IMR-90 (cell line): ENCODE measurements around the gene FER. TPM values are rescaled to one million over a fixed set of nuclear protein-coding genes. Genes with fewer than 3 reads are reported as not detected.

Source experiments
- ATAC-seq: fragments of 200-7000 bp; cut with Tn5 transposase; 2 replicates; pipeline ENCODE4 v1.9.1; 2020; ENCODE audit warnings: low read depth, mild to moderate bottlenecking, moderate library complexity
- BruUV-seq: library from RNA; stranded (reverse); fragments of 400-500 nt; replicated peaks from 2 replicates; lab custom pipeline; 2021; lab: Mats Ljungman, UMichigan
- CTCF ChIA-PET: fragments of 300-600 bp; formaldehyde crosslinking; extraction: SDS; loops from one replicate; lab custom pipeline; 2021; ENCODE audit warnings: antibody characterized with exemption; lab: Yijun Ruan, JAX
- POLR2A ChIA-PET: fragments of 300-600 bp; sonication (Branson Sonifier 250); formaldehyde crosslinking; loops from one replicate; lab custom pipeline; 2022; ENCODE audit warnings: antibody characterized with exemption; ENCODE audit not compliant: unreplicated experiment; lab: Charles Lee
- DNase-seq: peaks from one replicate; pipeline ENCODE4 v3.0.0; 2013
- H2AFZ ChIP-seq: replicated peaks from 2 replicates; pipeline ENCODE3; 2013; ENCODE audit warnings: low read length, mild to moderate bottlenecking; ENCODE audit not compliant: poor library complexity
- H2AK5ac ChIP-seq: 2 replicates; pipeline ENCODE4 v1.6.1; 2013; ENCODE audit warnings: low read depth, low read length, inconsistent platforms
- H2AK9ac ChIP-seq: replicated peaks from 2 replicates; pipeline ENCODE3; 2013; ENCODE audit warnings: mild to moderate bottlenecking, low read depth, low read length, moderate library complexity; ENCODE audit not compliant: poor library complexity
- H2BK120ac ChIP-seq: 2 replicates; pipeline ENCODE4 v1.6.1; 2013; ENCODE audit warnings: low read depth, low read length, inconsistent platforms
- H2BK15ac ChIP-seq: 3 replicates; pipeline ENCODE4 v1.6.1; 2013; ENCODE audit warnings: low read depth, low read length, inconsistent platforms
- H2BK20ac ChIP-seq: 2 replicates; pipeline ENCODE4 v1.6.1; 2013; ENCODE audit warnings: low read depth, mild to moderate bottlenecking, inconsistent platforms, low read length, moderate library complexity
- H2BK5ac ChIP-seq: 2 replicates; pipeline ENCODE4 v1.6.1; 2013; ENCODE audit warnings: mild to moderate bottlenecking, low read depth, low read length, inconsistent platforms; ENCODE audit not compliant: poor library complexity, severe bottlenecking
- H3K14ac ChIP-seq: replicated peaks from 2 replicates; pipeline ENCODE4 v1.6.1; 2013; ENCODE audit warnings: low read depth, low read length, inconsistent platforms
- H3K18ac ChIP-seq: 2 replicates; pipeline ENCODE4 v1.6.1; 2013; ENCODE audit warnings: low read depth, low read length, control low read depth
- H3K23ac ChIP-seq: 2 replicates; pipeline ENCODE4 v1.6.1; 2013; ENCODE audit warnings: low read depth, low read length, inconsistent platforms
- H3K27ac ChIP-seq: 2 replicates; pipeline ENCODE4 v1.5.1; 2013; ENCODE audit warnings: mild to moderate bottlenecking, control low read depth, low read length; ENCODE audit not compliant: insufficient read depth
- H3K27me3 ChIP-seq: 2 replicates; pipeline ENCODE4 v1.6.1; 2013; ENCODE audit warnings: low read length; ENCODE audit not compliant: control insufficient read depth, insufficient read depth
- H3K36me3 ChIP-seq: 2 replicates; pipeline ENCODE4 v1.6.1; 2013; ENCODE audit warnings: low read length, mixed read lengths; ENCODE audit not compliant: control insufficient read depth, insufficient read depth
- H3K4ac ChIP-seq: 2 replicates; pipeline ENCODE4 v1.6.1; 2013; ENCODE audit warnings: low read depth, low read length, inconsistent platforms
- H3K4me1 ChIP-seq: 2 replicates; pipeline ENCODE4 v1.6.1; 2013; ENCODE audit warnings: low read length, mixed read lengths; ENCODE audit not compliant: control insufficient read depth, insufficient read depth
- H3K4me2 ChIP-seq: 2 replicates; pipeline ENCODE4 v1.6.1; 2013; ENCODE audit warnings: low read depth, mild to moderate bottlenecking, control low read depth, low read length, moderate library complexity
- H3K4me3 ChIP-seq: 2 replicates; pipeline ENCODE4 v1.5.1; 2013; ENCODE audit warnings: low read depth, mild to moderate bottlenecking, control low read depth, low read length, moderate library complexity; ENCODE audit not compliant: insufficient read depth
- H3K56ac ChIP-seq: 2 replicates; pipeline ENCODE4 v1.6.1; 2013; ENCODE audit warnings: low read length, inconsistent platforms; ENCODE audit not compliant: insufficient read depth; ENCODE audit errors: extremely low read depth
- H3K79me1 ChIP-seq, 2 experiments: 2 replicates each; pipeline ENCODE4 v1.6.1; 2013; ENCODE audit warnings: low read length in 2 of 2, inconsistent platforms in 1 of 2, low read depth in 1 of 2
- H3K9ac ChIP-seq: 2 replicates; pipeline ENCODE4 v1.6.1; 2013; ENCODE audit warnings: low read depth, low read length, control low read depth
- H3K9me1 ChIP-seq: 2 replicates; pipeline ENCODE4 v1.6.1; 2013; ENCODE audit warnings: low read length, inconsistent platforms; ENCODE audit not compliant: insufficient read depth
- H3K9me3 ChIP-seq: 2 replicates; pipeline ENCODE4 v1.6.1; 2013; ENCODE audit warnings: low read length; ENCODE audit not compliant: control insufficient read depth, insufficient read depth
- H4K20me1 ChIP-seq: 2 replicates; pipeline ENCODE4 v1.6.1; 2013; ENCODE audit warnings: low read length, inconsistent platforms; ENCODE audit not compliant: insufficient read depth
- H4K5ac ChIP-seq: 2 replicates; pipeline ENCODE4 v1.6.1; 2013; ENCODE audit warnings: mild to moderate bottlenecking, low read depth, low read length, control low read depth
- H4K8ac ChIP-seq, 2 experiments: 2 replicates each; pipeline ENCODE4 v1.6.1; 2013; ENCODE audit warnings: low read depth in 2 of 2, low read length in 2 of 2, control low read depth in 1 of 2, inconsistent platforms in 1 of 2
- H4K91ac ChIP-seq: 2 replicates; pipeline ENCODE4 v1.6.1; 2013; ENCODE audit warnings: low read depth, low read length, inconsistent platforms; ENCODE audit not compliant: insufficient read depth
- NFE2L2 ChIP-seq: fragments of 150-350 bp; IDR thresholded peaks from 2 replicates; pipeline ENCODE4 v1.6.1; 2016; ENCODE audit warnings: low read depth, mild to moderate bottlenecking, low read length
- WGBS, 2 experiments: methylation state at CpG; one replicate each; pipeline versions ENCODE4 v1.1.5 to v1.1.7; 2013; ENCODE audit warnings: missing lambda C conversion rate in 2 of 2; ENCODE audit not compliant: insufficient read length in 1 of 2; ENCODE audit errors: extremely low coverage in 2 of 2; 5-methylcytosine and 5-hydroxymethylcytosine counted together
- dilution Hi-C: fragments of 300-500 bp; cut with HindIII; formaldehyde crosslinking; loops from one replicate; pipeline ENCODE4 v1.14.3; 2018; ENCODE audit warnings: low sequenced_read_pairs; ENCODE audit not compliant: unreplicated experiment
- in situ Hi-C: fragments of 300-500 bp; cut with MboI; formaldehyde crosslinking; loops from 3 replicates; pipeline ENCODE4 v1.14.3; 2019; ENCODE audit warnings: low sequenced_read_pairs, inconsistent platforms, mixed read lengths
- intact Hi-C: fragments of 100-400 bp; cut with micrococcal nuclease; formaldehyde crosslinking; loops from 2 replicates; pipeline ENCODE4 v1.10.0; 2022
- polyA plus RNA-seq, 3 experiments: library from polyadenylated mRNA; depleted of rRNA; stranded (reverse); fragments of >200 nt; gene quantifications; 2 replicates each; pipeline ENCODE4 v1.2.3, GENCODE V29; 2012; ENCODE audit warnings: low replicate concordance in 1 of 3
- total RNA-seq: library from RNA; depleted of rRNA; stranded (reverse); fragments of >200 nt; gene quantifications from 2 replicates; pipeline ENCODE4 v1.2.3, GENCODE V29; 2012
- TF ChIP-seq, protein P1 (sequence below): fragments of 150-350 bp; IDR thresholded peaks from 2 replicates; pipeline ENCODE4 v1.6.1; 2016; ENCODE audit warnings: low read depth, mild to moderate bottlenecking, low read length, moderate library complexity, borderline replicate concordance

The FER gene
- total and polyA plus RNA-seq, 2 of the 4 experiments (the other 2 are of a cell fraction): 3.5 to 32.4 TPM

DNA sequence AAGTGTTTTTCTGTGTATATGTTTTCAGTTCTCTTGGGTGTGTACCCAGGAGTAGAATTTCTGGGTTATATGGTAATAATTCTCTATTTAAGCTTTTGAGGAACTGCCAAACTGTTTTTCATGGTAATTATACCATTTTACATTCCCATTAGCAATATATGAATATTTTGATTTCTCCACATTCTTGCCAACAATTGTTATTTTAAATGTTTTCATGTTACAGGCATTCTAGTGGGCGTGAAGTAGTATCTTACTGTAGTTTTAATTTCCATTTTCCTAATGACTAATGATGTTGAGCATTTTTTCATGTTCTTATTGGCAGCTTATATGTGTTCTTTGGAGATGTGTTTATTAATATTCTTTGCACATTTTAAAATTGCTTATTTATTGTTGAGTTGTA lies 199.5 kb downstream of the FER start:
- dilution Hi-C loops: no loop called here
- CTCF ChIA-PET: no interaction called here

More for the DNA sequence above, 199.5 kb downstream of the FER start:
- H3K4me3 ChIP-seq: no peak overlapping the region
- no peaks in the 10 kb centered on the region; a peak in 1 of 4 replicates for H3K79me1 ChIP-seq
- H3K36me3 ChIP-seq: no peaks in the 10 kb centered on the region
- in situ Hi-C loops (no loop called here), intact Hi-C loops (no loop called here)
- ATAC-seq (no peak), DNase-seq (no peak)
- TF ChIP-seq, protein P1, sequence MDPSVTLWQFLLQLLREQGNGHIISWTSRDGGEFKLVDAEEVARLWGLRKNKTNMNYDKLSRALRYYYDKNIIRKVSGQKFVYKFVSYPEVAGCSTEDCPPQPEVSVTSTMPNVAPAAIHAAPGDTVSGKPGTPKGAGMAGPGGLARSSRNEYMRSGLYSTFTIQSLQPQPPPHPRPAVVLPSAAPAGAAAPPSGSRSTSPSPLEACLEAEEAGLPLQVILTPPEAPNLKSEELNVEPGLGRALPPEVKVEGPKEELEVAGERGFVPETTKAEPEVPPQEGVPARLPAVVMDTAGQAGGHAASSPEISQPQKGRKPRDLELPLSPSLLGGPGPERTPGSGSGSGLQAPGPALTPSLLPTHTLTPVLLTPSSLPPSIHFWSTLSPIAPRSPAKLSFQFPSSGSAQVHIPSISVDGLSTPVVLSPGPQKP: no peak
- no peak for TF ChIP-seq NFE2L2
- no CpG with 5 or more reads among the region's 1 CpG for WGBS, 2 experiments
- H2BK20ac ChIP-seq: no peak overlapping the region
- H3K9me3 ChIP-seq: no peaks in the 10 kb centered on the region
- no peaks in the 10 kb centered on the region for H3K4me1 ChIP-seq
- no peak overlapping the region for H2BK15ac ChIP-seq
- H4K20me1 ChIP-seq: no peaks in the 10 kb centered on the region
- H4K5ac ChIP-seq: no peak overlapping the region
- no peak overlapping the region for H3K27ac ChIP-seq
- H2AFZ ChIP-seq: no peak overlapping the region
- H2AK5ac ChIP-seq: no peak overlapping the region
- no peak overlapping the region for H4K8ac ChIP-seq
- no peak overlapping the region for H2BK120ac ChIP-seq
- H2BK5ac ChIP-seq: no peak overlapping the region
- no peak overlapping the region for H2AK9ac ChIP-seq
- no TSS peak for BruUV-seq
- no peak overlapping the region for H3K18ac ChIP-seq
- no peak overlapping the region for H3K14ac ChIP-seq
- H3K4ac ChIP-seq: no peak overlapping the region
- POLR2A ChIA-PET: no interaction called here
- H3K56ac ChIP-seq: no peak overlapping the region
- no peak overlapping the region for H3K4me2 ChIP-seq
- no peaks in the 10 kb centered on the region for H3K9me1 ChIP-seq
- no peak overlapping the region for H3K9ac ChIP-seq
- H4K91ac ChIP-seq: no peak overlapping the region
- H3K23ac ChIP-seq: no peak overlapping the region
- no peaks in the 10 kb centered on the region for H3K27me3 ChIP-seq
